ENCODE results near the gene GPANK1.

DNA sequence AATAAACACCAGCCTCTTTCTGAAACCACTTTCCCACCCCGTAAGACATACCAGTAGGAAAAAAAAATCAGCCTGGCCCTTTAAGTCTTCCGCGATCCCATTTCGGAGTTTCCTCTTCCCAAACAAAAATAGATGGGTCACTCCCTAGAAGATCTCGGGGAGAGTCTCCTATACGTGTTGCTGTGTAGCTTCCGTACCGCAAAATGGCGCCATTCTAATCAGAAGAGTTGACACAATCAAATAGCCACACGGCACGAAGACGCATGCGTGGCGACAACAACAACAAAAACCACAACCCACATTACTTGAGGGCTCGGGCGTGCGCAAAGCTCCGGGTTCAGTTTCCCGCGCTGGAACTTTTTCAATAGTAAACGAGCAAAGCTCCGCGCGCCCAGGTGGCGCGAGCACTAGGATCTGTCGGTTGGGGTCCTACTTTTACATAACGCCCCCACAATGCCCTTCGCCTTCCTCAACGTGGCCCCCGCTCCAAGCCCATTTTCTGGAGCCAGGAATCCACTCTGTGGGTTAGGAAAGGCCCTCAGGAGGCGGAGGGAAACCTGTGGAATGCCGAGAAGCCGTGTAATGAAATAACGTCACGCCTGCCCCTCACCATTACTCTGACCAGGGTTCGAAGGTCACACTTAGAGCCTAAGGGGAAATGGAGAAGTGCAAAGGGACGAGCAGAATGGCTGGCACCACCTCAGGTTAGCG is at the start of gene GPANK1:
- TF ChIP-seq, protein P1, sequence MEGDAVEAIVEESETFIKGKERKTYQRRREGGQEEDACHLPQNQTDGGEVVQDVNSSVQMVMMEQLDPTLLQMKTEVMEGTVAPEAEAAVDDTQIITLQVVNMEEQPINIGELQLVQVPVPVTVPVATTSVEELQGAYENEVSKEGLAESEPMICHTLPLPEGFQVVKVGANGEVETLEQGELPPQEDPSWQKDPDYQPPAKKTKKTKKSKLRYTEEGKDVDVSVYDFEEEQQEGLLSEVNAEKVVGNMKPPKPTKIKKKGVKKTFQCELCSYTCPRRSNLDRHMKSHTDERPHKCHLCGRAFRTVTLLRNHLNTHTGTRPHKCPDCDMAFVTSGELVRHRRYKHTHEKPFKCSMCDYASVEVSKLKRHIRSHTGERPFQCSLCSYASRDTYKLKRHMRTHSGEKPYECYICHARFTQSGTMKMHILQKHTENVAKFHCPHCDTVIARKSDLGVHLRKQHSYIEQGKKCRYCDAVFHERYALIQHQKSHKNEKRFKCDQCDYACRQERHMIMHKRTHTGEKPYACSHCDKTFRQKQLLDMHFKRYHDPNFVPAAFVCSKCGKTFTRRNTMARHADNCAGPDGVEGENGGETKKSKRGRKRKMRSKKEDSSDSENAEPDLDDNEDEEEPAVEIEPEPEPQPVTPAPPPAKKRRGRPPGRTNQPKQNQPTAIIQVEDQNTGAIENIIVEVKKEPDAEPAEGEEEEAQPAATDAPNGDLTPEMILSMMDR (conservative IDR thresholded peaks at IDR 0.05; ENCODE audit: low read depth, low read length), result no peak
- TF ChIP-seq EZH2 (IDR thresholded peaks at IDR 0.05; ENCODE audit: borderline replicate concordance, low read depth, low read length, poor library complexity, severe bottlenecking), result no peak

All from A673 (cell line).